Astrocyte (in vitro differentiated cells and primary cell): Measurements from ENCODE around the gene MST1. TPM values are rescaled to one million over a fixed set of nuclear protein-coding genes. Genes with fewer than 3 reads are reported as not detected.

ENCODE experiments used
- DNase-seq: peaks from one replicate; pipeline ENCODE4 v3.0.0-alpha.2; 2010; ENCODE audit warnings: low read depth
- FAIRE-seq: peaks from 2 replicates; lab custom pipeline; 2011; peaks lifted over from hg19 to GRCh38; lab: Jason Lieb, UNC
- H2AFZ ChIP-seq: 2 replicates; pipeline ENCODE4 v1.6.0; 2012; ENCODE audit warnings: low read depth, low read length, inconsistent platforms
- H3K27ac ChIP-seq: 2 replicates; pipeline ENCODE4 v1.5.1; 2011; ENCODE audit warnings: low read depth, low read length, inconsistent platforms
- H3K27me3 ChIP-seq: 2 replicates; pipeline ENCODE4 v1.6.0; 2011; ENCODE audit warnings: low read length, inconsistent platforms; ENCODE audit not compliant: insufficient read depth
- H3K36me3 ChIP-seq: 2 replicates; pipeline ENCODE4 v1.5.1; 2011; ENCODE audit warnings: low read length, inconsistent platforms; ENCODE audit not compliant: insufficient read depth
- H3K4me1 ChIP-seq: 2 replicates; pipeline ENCODE4 v1.5.1; 2011; ENCODE audit warnings: low read length, inconsistent platforms; ENCODE audit not compliant: insufficient read depth
- H3K4me2 ChIP-seq: 2 replicates; pipeline ENCODE4 v1.6.0; 2012; ENCODE audit warnings: low read length, inconsistent platforms
- H3K4me3 ChIP-seq: 2 replicates; pipeline ENCODE4 v1.5.1; 2011; ENCODE audit warnings: low read depth, mild to moderate bottlenecking, low read length, inconsistent platforms; ENCODE audit not compliant: insufficient read depth
- H3K79me2 ChIP-seq: 2 replicates; pipeline ENCODE4 v1.6.0; 2012; ENCODE audit warnings: mild to moderate bottlenecking, low read length, inconsistent platforms; ENCODE audit not compliant: insufficient read depth
- H3K9ac ChIP-seq: 2 replicates; pipeline ENCODE4 v1.6.0; 2012; ENCODE audit warnings: mild to moderate bottlenecking, low read length, inconsistent platforms
- H3K9me3 ChIP-seq: 2 replicates; pipeline ENCODE4 v1.5.1; 2012; ENCODE audit warnings: low read depth, mild to moderate bottlenecking, low read length, inconsistent platforms; ENCODE audit not compliant: insufficient read depth
- H4K20me1 ChIP-seq: 2 replicates; pipeline ENCODE4 v1.6.0; 2012; ENCODE audit warnings: low read length, inconsistent platforms; ENCODE audit not compliant: insufficient read depth
- H3K27ac Mint-ChIP-seq: one replicate; pipeline ENCODE4 v1.8.0; 2021; ENCODE audit warnings: mild to moderate bottlenecking, mixed read lengths; ENCODE audit not compliant: unreplicated experiment
- H3K27me3 Mint-ChIP-seq: one replicate; pipeline ENCODE4 v1.8.0; 2021; ENCODE audit warnings: low read depth, mixed read lengths; ENCODE audit not compliant: unreplicated experiment
- H3K36me3 Mint-ChIP-seq: one replicate; pipeline ENCODE4 v1.8.0; 2021; ENCODE audit warnings: low read depth, mixed read lengths; ENCODE audit not compliant: unreplicated experiment
- H3K4me1 Mint-ChIP-seq: one replicate; pipeline ENCODE4 v1.8.0; 2021; ENCODE audit warnings: low read depth, mixed read lengths; ENCODE audit not compliant: unreplicated experiment
- H3K4me3 Mint-ChIP-seq: one replicate; pipeline ENCODE4 v1.8.0; 2021; ENCODE audit warnings: mild to moderate bottlenecking, moderate library complexity, mixed read lengths; ENCODE audit not compliant: unreplicated experiment
- H3K9me3 Mint-ChIP-seq: one replicate; pipeline ENCODE4 v1.8.0; 2021; ENCODE audit warnings: mild to moderate bottlenecking, mixed read lengths; ENCODE audit not compliant: unreplicated experiment
- CTCF ChIP-seq: IDR thresholded peaks from 2 replicates; pipeline ENCODE4 v1.5.1; 2011; ENCODE audit warnings: low read depth, mild to moderate bottlenecking, inconsistent platforms, low read length, moderate library complexity; ENCODE audit not compliant: insufficient read depth
- EZH2 ChIP-seq: IDR thresholded peaks from 2 replicates; pipeline ENCODE4 v1.6.1; 2012; ENCODE audit warnings: mild to moderate bottlenecking, low read length, inconsistent platforms; ENCODE audit not compliant: insufficient read depth
- total RNA-seq: library from RNA; stranded (reverse); gene quantifications from 2 replicates; pipeline ENCODE4 v1.2.1, GENCODE V29; 2021

Gene MST1
- total RNA-seq, 1 donor from 2014 or later: 9.3 TPM

DNA sequence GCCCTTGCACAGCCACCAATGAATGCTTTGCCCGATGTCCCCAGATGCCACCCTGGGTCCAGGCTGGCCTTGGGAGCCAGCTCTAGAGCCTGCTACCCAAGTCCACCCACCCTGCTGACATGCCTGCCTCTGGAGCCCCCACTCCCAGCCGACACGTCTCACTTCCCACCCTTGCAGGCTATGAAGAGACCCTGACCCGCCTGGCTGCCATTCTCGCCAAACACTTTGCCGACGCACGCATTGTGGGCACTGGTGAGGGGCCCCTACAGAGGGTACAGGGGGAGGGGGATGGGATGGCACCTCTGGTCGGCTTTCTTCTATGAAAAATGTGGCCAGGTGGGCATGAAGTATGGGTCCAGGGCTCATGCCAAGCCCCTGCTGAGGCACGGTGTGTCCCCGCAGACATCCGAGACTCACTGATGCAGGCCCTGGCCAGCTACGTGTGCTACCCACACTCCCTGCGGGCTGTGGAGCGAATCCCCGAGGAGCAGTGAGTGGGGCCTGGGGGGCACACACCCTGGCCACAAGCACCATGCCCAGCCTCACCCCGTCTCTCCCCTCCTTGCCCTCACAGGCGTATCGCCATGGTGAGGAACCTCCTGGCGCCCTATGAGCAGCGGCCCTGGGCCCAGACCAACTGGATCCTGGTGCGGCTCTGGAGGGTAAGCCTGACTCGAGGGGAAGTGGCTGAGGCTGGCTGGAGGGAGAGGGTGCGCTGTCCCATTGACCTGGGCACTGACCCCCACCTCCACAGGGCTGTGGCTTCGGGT, 24.2 kb upstream of the MST1 start:
- peaks cover 2% of the 10 kb centered on the region for H3K4me1 ChIP-seq
- no peak overlapping the region for H3K4me3 Mint-ChIP-seq
- no peak overlapping the region for H3K4me3 ChIP-seq
- no peak overlapping the region for H3K9ac ChIP-seq
- TF ChIP-seq CTCF: no peak
- no peak for TF ChIP-seq EZH2
- FAIRE-seq: no peak
- peaks cover 21% of the 10 kb centered on the region for H4K20me1 ChIP-seq
- no peak overlapping the region for H3K4me2 ChIP-seq
- H2AFZ ChIP-seq: no peak overlapping the region
- H3K79me2 ChIP-seq: no peaks in the 10 kb centered on the region
- DNase-seq: no peak
- no peaks in the 10 kb centered on the region for H3K9me3 ChIP-seq
- peaks cover under 1% of the 10 kb centered on the region for H3K4me1 Mint-ChIP-seq
- peaks cover 11% of the 10 kb centered on the region for H3K36me3 Mint-ChIP-seq
- no peaks in the 10 kb centered on the region for H3K36me3 ChIP-seq
- H3K27ac Mint-ChIP-seq: no peak overlapping the region
- peaks cover under 1% of the 10 kb centered on the region for H3K9me3 Mint-ChIP-seq
- no peaks in the 10 kb centered on the region for H3K27me3 Mint-ChIP-seq
- no peak overlapping the region for H3K27ac ChIP-seq
- no peaks in the 10 kb centered on the region for H3K27me3 ChIP-seq

DNA sequence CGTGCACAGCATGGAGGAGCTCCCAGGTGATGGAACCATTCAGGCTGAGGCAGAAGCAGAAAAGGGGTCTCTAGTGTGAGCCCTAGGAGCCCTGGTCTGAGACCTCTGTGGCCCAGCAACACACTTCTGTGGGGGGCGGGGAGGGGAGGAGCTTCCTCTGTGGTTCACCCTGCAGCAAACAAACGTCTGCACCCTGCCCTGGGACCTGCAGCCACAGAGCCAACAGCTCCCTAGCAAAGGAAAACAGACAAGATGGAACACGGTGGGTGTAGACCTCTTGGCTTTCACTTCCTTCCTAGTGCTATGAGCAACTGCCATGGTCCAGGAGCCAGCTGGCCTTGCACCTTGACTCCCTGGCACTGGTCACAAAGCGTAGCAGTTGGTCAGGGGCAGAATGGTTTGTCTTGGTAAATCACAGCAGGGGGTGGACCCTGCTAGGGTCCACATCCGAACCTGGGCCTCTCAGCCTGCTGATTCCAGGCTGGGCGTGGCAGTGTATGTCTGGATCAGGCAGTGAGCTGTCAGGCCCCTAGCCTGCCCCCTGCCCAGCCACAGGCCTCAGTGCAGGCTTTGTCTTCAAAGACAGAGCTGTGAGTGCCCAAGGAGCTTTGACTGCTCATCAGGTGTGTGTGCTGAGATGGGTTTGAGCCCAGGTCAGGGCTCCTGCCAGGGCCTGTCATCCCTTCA, 23.5 kb upstream of the MST1 start:
- Histone ChIP-seq H3K4me2 (no peak overlapping the region), H3K4me3 (no peak overlapping the region), H3K36me3 (no peaks in the 10 kb centered on the region), H3K27ac (no peak overlapping the region), H3K79me2 (no peaks in the 10 kb centered on the region), H2AFZ (no peak overlapping the region), H4K20me1 (peaks cover 17% of the 10 kb centered on the region), H3K9ac (no peak overlapping the region), H3K4me1 (no peaks in the 10 kb centered on the region), H3K27me3 (no peaks in the 10 kb centered on the region), H3K9me3 (no peaks in the 10 kb centered on the region)
- no peak for TF ChIP-seq EZH2
- TF ChIP-seq CTCF: no peak
- Mint-ChIP-seq H3K27ac (no peak overlapping the region), H3K27me3 (no peaks in the 10 kb centered on the region), H3K36me3 (peaks cover 11% of the 10 kb centered on the region), H3K9me3 (no peaks in the 10 kb centered on the region), H3K4me3 (no peak overlapping the region), H3K4me1 (no peaks in the 10 kb centered on the region)
- FAIRE-seq: no peak
- no peak for DNase-seq
